Measurements from ENCODE around the gene ATG10. TPM values are rescaled to one million over a fixed set of nuclear protein-coding genes. Genes with fewer than 3 reads are reported as not detected.
"Not testable (repeated sequence)": the region's sequence is repeated elsewhere in the genome, so short reads cannot be mapped to it uniquely, and the experiment has no call there.

The ATG10 gene
- total RNA-seq, result 8.8 and 10.6 TPM in 2 replicates

DNA sequence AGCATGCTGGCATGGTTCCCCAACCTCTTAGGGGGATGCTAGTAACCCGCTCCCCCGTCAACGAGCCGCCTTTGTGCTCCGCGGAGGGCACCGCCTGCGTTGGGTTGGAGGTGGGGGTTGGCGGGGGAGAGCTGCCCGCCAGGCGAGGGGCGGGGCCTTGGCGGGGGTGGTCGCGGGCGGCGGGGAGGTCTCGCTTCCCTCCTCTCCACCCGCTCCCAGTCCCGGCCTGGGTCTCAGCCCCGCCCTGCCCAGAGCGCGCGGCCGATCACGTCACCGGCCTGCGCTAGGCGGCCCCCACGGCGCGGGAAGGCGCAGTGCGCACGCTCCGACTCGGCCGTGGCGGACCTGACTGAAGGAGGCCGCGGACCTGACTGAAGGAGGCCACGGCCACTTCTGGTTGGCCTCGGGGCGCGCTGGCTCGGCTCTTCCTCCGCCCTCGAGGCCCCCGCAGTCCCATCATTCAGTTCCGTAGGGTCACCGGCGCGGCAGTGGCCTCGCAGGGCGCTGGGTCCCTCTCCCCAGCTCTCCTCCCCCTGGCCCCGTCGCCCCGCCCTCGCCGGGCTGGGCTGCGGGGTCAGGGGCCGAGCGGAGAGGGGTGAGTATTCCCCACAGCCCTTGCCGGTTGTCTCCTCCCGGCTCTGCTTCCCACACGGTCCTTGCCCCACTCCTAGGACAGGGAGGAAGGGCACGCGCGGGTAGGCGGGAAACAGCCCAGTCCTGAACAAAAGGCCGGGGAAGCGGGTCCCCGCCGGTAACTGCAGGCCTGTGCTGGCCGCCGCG lies at the start of gene ATG10:
TSS of gene ATG10 (plus strand) at position 312 of the 780 bp plus-strand sequence. CDS start 15,548 bp downstream, outside the sequence.
- peak; percentile 97 for DNase-seq

DNA sequence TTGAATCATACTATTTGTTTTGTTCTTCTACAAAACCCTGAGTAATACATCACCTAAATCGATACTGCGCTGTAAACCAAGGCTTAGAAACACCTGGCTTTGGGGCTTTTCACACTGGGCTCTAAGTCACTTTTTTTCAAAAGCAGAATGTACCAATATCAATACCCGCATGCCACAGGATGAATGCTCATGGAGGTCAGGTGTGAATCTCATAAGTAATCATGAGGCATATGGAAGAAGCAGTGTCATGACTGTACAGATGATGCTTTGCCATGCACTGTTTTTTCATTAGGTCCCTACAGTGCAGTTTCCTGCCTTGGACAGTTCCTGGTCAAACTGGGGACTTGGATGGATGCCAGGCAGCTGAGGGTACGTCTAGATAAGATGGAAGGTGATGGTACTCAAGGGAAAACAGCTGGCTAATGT lies 49.0 kb upstream of the ATG10 start:
- no peak for DNase-seq

DNA sequence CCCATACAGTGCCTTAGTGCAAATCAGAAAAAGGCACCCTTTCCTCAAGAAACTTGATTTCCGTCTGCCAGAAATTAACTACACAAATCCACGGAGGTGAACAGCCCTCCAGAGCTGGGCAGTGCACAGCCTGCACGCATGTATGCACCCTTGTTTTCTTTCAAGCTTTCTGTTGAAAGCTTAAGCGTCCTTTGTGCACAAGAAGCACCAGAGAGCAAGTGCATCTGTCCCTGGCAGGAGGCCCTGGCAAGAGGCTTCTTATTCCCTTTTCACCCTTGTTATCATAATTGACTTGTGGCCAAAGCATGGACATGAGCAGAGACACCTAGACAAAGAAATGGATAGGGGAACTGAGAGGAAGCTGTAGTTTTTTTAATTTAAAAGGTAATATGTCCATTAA lies 47.4 kb upstream of the ATG10 start:
- no peak for DNase-seq

DNA sequence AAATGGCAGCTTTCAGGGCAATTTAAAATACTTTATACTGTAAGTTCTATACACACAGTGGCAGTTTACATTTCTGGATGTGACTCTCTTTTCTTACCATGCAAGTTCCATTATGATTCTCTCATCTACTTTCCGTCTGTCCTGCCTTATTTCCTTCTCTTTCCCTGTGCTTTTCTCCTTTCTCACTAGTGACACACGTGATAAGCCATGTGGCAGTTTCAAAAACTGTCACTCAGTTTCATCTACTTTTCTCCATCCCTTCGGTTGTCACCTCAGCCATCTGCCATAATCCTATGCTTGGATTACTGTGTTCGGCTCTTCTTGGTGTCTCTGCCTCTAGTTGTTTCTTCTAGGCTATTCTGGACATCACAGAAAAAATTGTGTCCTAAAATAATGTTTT lies 46.8 kb upstream of the ATG10 start:
- no peak for DNase-seq

DNA sequence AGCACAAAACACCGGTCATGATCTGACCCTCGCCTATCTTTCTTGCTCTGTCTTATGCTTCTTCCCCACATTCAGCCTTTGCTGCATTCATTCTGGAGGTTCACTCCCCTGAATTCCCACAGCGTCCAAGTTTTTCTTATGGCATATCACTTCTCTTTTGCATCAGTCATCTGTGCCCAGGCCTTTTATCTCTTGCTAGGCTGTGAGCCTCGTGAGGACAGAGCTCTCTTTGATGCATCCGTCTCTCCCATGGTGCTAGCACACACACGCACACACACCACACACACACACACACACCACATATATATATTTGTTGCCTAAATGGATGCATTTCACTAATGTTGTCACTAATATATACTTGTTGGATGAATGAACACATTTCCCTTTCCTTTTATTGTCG lies 45.8 kb upstream of the ATG10 start:
- DNase-seq, result no peak

DNA sequence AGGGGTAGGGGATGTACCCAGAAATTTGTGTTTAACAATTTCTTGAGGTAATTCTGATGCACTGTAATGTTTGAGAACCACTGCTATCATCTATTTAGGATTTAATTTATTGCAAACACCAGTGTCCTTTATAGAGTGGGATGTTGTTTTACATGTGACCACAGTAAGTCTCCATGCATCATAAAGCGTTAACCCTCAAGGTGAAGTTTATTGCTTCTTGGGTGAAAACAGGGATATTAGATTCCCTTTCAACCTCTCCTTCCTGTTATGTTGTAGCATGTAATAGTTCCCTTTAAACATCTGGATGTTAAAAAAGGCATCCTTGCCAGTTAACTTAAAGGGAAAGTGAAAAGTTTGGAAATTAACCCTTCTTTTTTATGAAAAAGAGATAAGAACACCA lies 35.8 kb upstream of the ATG10 start:
- DNase-seq, result no peak

DNA sequence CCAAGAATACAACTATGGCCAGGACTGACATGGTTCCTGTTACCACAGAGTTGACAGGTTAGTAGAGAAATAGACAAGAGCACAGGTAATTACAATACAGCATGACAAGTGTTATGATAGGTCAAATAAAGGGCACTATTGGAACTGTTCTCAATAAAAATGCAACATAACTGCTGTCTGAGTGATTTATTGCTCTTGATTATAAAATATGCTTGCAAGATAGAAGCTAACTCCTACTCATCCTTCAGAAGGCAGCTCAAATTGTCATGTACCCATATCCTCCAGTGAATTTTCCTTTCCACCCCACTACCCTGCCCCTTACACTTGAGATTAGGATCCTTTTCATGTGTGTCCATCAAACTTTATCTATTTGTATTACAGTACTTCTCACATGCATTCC lies 35.1 kb upstream of the ATG10 start:
- DNase-seq, result no peak

DNA sequence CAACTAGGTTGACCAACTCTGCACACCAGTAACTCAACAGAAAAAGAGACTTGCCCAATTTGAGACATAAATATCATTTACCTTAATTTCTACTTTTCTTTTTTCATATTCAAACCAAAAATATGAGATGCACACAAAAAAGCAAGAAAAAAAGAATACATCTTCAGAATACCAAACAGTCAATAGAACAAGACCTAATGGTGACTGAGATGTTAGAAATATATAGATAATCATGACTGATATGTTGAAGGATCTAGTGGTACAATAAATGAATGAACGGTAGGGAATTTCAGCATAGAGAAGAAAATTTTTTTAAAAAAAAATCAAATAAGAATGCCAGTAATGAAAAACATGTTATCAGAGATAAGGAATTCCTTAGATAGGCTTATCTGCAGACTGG lies 29.1 kb upstream of the ATG10 start:
- DNase-seq, result no peak

DNA sequence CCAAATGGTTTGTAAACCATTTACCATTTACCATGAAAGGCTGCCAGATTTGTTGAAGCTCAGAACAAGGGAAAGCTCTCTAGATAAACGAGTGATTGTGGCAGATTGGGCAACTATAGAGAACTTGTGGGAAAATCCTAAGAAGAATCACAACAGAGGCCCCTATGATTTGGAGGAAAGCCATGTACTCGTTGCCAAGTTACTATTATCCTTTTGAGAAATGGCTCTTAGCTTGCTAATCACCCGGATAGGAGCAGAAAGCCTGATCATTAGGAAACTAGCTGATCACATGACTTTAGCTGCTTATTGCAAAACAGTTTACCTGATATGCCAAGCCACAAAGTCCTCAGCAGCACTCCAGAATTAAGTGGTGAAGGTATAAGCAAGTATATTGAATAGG lies 23.5 kb upstream of the ATG10 start:
- no peak for DNase-seq

DNA sequence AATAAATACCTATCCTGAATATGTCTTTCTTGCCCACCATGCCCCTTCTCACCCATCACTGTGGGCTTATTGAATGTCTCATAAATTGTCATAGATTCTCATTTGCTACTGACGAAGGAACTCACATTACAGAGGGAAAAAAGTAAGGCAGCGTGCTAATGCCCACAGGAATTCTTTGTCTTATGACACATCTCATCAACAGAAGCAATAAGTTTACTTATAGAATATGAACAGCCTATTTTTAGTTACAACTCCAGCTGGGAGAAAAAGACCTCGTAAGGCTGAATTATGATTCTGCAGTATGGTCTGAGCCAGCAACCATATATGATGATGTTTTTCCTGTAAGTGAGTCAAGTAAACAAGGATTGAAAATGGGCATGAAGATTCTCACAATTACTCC lies 22.4 kb upstream of the ATG10 start:
- no peak for DNase-seq

DNA sequence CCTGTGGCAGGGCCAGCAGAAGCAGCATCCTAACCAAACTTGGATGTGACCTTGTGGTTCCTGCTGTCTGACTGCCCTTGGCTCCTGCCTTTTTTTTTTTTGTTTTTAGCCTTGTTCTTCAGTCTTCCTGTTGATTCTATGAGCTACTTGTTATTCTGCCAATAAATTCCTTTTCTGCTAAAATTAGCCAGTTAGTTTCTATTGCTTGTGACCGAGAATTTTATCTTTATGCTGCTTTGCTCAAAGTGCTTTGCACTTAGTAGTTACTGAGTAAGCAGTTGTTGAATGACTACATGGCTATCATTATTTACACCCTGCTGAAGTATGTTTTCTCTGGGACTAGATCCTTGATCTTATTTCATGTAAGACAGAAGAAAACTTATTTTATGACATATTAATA lies 20.8 kb upstream of the ATG10 start:
- no peak for DNase-seq

DNA sequence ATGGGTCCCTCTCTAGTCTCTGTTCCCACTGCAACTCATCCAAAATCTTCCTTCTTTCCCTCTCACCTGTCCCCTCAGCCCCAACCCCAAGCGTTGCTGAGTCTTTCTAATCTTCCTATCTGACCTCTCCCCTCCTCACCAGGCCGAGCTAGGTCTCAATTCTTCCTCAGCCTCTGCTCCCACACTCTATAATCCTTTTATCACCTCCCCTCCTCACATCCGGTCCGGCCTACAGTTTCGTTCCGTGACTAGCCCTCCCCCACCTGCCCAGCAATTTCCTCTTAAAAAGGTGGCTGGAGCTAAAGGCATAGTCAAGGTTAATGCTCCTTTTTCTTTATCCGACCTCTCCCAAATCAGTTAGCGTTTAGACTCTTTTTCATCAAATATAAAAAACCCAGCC lies 17.0 kb upstream of the ATG10 start:
- not testable (repeated sequence) for DNase-seq

DNA sequence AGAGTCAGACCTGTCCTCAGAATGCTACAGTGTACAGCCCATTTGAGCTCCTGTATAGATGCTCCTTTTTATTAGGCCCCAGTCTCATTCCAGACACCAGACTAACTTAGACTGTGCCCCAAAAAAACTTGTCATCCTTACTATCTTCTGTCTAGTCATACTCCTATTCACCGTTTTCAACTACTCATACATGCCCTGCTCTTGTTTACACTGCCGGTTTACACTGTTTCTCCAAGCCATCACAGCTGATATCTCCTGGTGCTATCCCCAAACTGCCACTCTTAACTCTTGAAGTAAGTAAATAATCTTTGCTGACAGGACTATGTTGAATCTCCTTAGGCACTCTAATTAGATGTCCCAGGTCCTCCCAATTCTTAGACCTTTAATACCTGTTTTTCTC lies 13.7 kb upstream of the ATG10 start:
- DNase-seq, result not testable (repeated sequence)

DNA sequence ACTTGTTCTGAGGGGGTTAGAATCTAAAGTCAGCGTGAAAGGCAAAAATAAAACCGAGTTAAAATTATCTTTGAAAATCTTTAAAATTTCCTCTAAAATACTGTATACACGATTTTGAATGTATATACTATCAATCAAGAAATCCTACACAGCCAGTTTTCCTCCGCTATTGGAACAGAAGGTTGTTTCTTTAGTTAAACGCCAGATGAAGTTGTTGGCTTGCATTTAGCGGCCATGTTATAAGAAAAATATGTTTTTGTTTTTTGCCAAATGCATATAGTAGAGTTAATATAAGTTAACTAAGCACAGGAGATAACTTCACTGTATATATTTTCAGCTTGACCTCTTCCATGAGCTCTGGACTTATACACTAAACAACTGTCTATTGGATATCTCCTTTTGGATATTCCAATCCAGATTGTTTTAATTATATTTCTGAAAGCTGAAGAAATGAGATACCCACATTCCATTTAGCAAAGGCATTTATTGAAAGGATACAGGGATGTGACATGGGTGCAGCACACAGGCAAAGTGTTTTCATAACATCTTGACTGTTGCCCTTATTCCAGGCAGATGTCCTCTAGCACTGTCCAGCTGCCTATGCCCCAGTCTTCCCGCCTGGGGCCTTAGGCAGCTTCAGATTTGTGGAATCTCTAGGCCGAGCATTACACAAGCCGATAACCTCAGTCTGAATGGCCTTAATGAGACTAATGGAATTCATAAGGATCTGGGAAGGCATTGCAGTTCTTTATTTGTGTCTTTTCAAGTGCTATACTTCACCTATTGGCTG lies 10.0 kb upstream of the ATG10 start:
- DNase-seq, result no peak

DNA sequence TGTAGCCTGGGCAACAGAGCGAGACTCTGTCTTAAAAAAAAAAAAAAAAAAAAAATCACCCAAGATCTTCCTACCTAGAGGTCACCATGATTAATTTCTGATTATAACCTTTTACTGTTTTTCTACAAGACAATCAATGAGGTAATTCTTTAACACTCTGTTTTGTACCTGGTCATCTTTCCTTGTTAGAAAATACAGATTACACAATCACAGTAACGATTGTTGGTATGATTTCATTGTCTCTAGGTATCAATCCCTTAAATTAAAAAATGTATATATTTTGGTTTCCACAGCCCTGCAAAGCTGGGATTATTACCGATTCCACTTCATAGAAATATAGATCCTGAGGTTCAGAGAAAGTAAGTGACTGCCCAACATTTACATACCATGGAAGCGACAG lies 8.3 kb upstream of the ATG10 start:
- no peak for DNase-seq

DNA sequence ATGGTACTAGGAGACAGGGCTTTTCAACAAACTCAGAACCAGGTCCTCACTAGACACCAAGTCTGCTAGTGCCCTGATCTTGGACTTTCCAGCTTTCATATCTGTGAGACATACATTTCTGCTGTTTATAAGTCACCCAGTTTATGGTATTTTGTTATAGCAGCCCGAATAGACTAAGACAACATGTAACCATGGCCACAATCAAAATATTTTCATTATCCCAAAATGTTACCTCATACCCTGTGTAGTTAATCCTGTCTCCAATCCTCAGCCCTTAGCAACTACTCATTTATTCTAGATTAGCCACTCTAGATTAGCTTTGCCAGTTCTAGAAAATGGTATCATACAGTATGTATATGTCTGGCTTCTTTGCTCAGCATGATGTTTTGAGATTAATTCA lies 6.3 kb upstream of the ATG10 start:
- DNase-seq, result no peak

DNA sequence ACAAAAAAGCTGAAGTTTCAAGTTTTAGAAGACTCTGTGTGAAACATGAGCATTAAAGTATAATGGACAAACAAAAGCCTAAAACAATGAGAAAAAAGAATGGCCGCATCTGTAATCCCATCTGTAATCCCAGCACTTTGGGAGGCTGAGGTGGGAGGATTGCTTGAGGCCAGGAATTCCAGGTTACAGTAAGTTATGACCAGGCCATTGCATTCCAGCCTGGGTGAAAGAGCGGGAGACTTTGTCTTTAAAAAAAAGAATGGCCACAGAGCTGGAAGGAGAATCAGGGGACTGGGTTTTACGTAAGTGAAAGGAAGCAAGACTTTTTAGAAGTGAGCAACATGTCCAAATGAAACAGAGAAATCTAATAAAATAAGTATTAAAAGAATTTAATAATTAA lies 2.6 kb upstream of the ATG10 start:
- no peak for DNase-seq

DNA sequence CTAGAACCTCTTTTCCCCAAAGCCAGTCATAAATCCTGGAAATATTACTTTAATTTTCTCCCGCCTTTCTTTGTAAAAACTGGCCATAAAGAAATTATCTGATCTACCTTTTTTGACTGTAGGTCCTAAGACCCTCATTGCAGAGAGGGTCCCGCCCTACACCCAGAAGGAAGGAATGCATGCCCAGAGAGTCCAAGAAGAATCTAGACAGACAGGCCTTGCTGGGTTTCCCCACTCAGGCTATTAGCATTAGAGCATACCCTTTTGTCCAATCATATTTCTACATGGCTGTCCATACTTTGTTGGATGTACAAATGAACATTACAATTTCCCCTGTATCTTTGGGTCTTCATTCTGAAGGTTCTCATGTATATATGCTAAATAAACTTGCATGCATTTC lies 1.9 kb upstream of the ATG10 start:
- no peak for DNase-seq

DNA sequence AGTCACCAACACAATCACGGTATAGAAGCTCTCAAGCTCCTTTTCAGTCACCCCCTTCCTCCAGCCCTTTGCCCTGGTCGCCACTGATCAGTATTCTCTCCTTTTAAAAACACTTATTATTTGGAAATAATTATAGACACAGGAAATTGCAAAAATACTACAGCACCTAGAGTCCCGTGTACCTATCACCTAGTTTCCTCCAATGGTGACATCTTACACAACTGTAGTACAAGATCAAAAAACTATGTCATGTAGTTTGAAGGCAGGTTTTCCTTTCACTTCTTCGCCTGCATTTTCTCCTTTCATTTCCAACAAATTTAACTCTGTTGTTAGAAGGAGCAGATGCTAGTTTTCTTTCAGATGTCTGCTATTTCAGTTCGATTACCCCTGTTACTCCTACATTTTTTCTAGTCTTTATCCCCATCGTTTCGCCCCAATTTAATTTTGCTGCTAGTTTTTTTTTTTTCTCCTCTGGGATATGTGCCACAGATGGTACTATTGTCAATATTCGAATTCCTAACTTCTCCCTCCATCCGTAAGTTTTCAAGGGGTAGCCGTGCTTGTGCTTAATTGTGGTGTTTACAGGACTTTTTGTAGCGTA lies 612 bp upstream of the ATG10 start:
- peak; percentile 39 for DNase-seq

DNA sequence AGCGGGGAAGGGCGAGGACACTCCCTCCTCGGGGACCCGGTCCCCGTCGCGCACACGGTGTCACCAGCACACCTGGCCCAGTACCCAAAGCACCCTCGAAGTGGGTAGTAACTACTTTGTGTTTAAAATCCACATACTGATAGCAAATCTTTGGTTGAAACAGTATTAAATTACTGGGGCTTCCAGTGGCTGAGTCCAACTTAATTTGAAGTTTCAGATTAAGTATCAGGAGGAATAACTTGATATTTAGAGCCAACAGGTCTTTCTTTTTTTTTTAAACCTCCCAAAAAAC lies 615 bp downstream of the ATG10 start:
- DNase-seq, result no peak

DNA sequence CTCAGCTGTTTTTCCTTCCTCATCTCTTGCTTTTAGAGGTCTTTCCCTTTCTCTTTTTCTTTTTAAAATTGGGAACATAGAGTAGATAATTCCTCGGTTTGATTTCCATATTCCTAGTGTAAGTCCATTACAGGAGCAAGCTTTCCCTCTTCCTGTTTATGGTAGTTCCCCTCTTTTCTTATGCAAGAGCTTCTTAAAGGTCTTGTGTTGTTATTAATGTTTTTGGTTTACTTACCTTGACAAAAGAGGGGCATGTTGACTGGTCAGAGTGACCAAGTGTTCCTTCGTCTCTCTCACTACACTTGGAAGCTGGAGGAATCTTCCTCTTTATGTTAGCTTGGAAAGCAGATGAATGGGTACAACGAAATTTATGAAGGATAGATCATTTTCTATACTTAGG lies 8.3 kb downstream of the ATG10 start:
- no peak for DNase-seq

DNA sequence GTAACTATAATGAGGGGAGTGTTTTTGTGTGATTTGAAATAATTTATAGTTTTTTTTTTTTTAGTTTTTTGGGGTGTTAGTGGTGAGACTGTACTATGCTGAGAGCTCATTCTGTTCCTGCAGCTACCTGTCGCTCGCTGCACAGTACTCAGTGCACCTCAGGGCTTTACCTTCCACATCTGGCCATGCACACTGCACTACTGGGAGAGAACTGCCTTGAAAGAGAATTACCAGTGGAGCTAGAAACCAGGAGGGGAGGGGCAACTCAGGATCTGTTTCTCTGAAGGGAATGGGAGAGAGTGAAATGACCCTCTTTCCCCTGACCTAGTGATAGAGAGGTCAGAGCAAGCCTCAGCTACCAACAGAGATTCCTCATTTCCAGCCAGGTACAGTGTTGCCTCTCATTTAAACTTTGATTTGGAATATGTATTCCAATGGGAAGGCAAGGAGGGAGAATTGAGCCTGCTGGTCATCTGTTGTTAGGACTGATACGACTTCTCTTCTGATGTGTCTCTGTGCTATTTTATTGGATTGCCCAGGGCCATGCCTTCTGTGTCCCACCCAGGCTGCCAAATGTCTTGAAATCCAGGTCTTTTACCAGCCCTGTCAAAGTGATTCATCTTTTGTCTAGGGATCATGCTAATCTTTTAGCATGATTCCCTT lies 8.9 kb downstream of the ATG10 start:
- DNase-seq, result no peak

DNA sequence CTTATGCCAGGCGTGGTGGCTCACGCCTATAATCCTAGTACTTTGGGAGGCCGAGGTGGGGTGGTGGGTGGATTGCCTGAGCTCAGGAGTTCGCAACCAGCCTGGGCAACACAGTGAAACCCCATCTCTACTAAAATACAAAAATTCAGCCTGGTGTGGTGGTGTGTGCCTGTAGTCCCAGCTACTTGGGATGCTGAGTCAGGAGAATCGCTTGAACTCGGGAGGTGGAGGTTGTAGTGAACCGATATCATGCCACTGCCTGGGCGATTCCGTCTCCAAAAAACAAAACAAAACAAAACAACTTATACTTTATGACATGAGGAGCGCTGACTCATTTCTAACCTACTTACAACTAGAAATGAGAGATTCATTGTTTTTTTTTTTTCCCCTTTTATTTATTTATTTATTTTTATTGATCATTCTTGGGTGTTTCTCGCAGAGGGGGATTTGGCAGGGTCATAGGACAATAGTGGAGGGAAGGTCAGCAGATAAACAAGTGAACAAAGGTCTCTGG lies 10.4 kb downstream of the ATG10 start:
- DNase-seq, result not testable (repeated sequence)
